GM12865 (cell line): Measurements from ENCODE around the gene PEDS1.
"Not testable (repeated sequence)": the region's sequence is repeated elsewhere in the genome, so short reads cannot be mapped to it uniquely, and the experiment has no call there.

Source experiments
- DNase-seq: peaks from one replicate; pipeline ENCODE4 v3.0.0; 2010; ENCODE audit warnings: low read depth
- H3K4me3 ChIP-seq: 2 replicates; pipeline ENCODE4 v1.5.1; 2011; ENCODE audit warnings: mild to moderate bottlenecking, low read depth, low read length, control low read depth
- CTCF ChIP-seq: IDR thresholded peaks from 2 replicates; pipeline ENCODE4 v1.5.1; 2011; ENCODE audit warnings: low read length, control low read depth, low read depth, inconsistent platforms; ENCODE audit not compliant: insufficient read depth; ENCODE audit errors: missing control alignments

The PEDS1 gene

GRCh38 chr20:50138479-50139393, 14.8 kb downstream of the PEDS1 start:
- H3K4me3 ChIP-seq, result no peak overlapping the region
- DNase-seq, result no peak
- no peak for TF ChIP-seq CTCF

- DNase-seq, result no peak
- no peak overlapping the region for H3K4me3 ChIP-seq
- TF ChIP-seq CTCF, result no peak
These were observed 15.4 kb downstream of the PEDS1 start for GRCh38 chr20:50138120-50138478.

GRCh38 chr20:50137702-50138101, 15.8 kb downstream of the PEDS1 start:
- not testable (repeated sequence) for H3K4me3 ChIP-seq, DNase-seq

- DNase-seq, result no peak
- no peak overlapping the region for H3K4me3 ChIP-seq
- TF ChIP-seq CTCF, result no peak
These were observed 16.5 kb downstream of the PEDS1 start for GRCh38 chr20:50136822-50137599.

- not testable (repeated sequence) for H3K4me3 ChIP-seq
These were observed 18.4 kb downstream of the PEDS1 start for GRCh38 chr20:50135157-50135556.

GRCh38 chr20:50133474-50134217, 19.9 kb downstream of the PEDS1 start:
- peak; percentile 30 for TF ChIP-seq CTCF

More at GRCh38 chr20:50135157-50135556, 18.4 kb downstream of the PEDS1 start:
- not testable (repeated sequence) for DNase-seq

GRCh38 chr20:50133041-50133440, 20.5 kb downstream of the PEDS1 start:
- no peak for DNase-seq
- TF ChIP-seq CTCF, result no peak
- no peak overlapping the region for H3K4me3 ChIP-seq

More at GRCh38 chr20:50133474-50134217, 19.9 kb downstream of the PEDS1 start:
- no peak overlapping the region for H3K4me3 ChIP-seq
- DNase-seq, result no peak
